ENCODE measurements around the gene SF3A2. TPM values are rescaled to one million over a fixed set of nuclear protein-coding genes. Genes with fewer than 3 reads are reported as not detected.

The SF3A2 gene
- total RNA-seq, 2 experiments from 2014 or later = 142 to 151 TPM

DNA sequence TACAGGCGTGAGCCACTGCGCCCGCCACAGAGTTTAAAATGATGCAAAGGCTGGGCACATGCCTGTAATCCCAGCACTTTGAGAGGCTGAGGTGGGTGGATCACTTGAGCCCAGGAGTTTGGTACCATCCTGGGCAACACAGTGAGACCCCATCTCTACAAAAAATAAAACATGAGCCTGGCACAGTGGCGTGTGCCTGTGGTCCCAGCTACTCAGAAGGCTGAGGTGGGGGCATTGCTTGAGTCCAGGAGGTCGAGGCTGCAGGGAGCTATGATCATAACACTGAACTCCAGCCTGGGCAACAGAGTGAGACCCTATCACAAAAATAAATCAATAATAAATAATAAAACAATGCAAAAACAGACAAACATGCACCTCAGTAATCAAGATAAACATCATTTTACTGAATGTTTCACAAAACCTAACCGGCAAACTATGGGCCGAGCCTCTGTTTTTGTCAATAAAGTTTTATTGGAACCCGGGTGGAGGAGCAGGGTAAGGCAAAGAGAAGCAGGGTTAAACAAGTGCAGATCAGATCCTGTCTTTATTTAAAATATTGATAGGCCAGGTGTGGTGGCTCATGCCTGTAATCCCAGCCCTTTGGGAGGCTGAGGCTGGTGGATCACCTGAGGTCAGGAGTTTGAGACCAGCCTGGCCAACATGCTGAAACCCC is 47.3 kb downstream of the SF3A2 start:
- DNase-seq = no peak
- CTCF ChIA-PET = interaction anchor here (0.6 to 1.7 kb wide), 3 partner anchors 10 to 681 kb away, joined by 4 to 5 read pairs (median 4); no protein-coding TSS in a partner anchor
- Mint-ChIP-seq H3K4me1 (peaks cover 24% of the 10 kb centered on the region), H3K4me3 (no peak overlapping the region), H3K36me3 (ENCODE audit: low read depth) (no peaks in the 10 kb centered on the region), H3K9me3 (no peaks in the 10 kb centered on the region), H3K27me3 (peaks cover 5% of the 10 kb centered on the region), H3K27ac (no peak overlapping the region)
- POLR2A ChIA-PET = no interaction called here

DNA sequence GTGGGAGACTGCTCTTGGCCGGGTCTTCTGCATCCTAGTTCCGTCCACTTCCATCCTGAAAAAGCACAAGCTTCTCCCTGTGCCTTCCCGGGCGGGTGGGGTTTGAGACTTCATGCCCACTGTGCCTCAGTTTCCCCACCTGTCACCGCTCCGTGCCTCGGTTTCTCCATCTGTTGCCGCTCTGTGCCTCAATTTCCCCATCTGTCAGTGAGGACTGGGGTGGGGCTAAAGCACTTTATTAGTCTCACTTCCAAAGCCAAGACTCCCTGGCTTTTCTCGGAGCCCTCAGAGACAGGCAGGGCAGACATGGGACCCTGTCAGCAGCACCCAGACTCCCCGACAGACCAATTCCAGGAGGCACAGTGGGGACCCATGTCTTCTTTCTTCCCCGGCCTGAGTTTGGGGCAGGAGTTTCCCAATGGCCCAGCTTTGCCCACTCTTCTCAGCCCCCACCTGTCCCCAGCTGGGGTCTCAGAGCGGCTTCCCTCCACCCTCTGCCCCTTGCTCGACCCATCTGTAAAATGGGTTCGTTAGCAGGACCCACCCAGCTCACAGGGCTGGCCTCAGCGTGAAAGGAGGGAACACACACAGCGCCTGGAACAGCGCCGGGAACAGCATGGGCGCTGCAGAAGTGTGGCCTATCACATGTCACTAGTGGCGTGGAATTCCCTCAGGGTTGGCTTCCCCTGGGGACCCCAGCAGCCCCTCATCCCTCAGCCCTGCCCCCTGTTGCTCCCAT is 49.9 kb downstream of the SF3A2 start:
- H3K4me3 Mint-ChIP-seq = no peak overlapping the region
- peaks cover 5% of the 10 kb centered on the region for H3K27me3 Mint-ChIP-seq
- no peak for DNase-seq
- H3K36me3 Mint-ChIP-seq (ENCODE audit: low read depth) = peaks cover 6% of the 10 kb centered on the region
- ChIA-PET POLR2A (interaction anchor here (0.9 kb wide), 1 partner anchor 13 kb away, joined by 3 read pairs; no protein-coding TSS in a partner anchor), CTCF (interaction anchor here (0.6 to 5.7 kb wide), 3 partner anchors 10 to 104 kb away, joined by 3 to 49 read pairs (median 5); no protein-coding TSS in a partner anchor)
- peaks cover 38% of the 10 kb centered on the region for H3K4me1 Mint-ChIP-seq
- H3K9me3 Mint-ChIP-seq = no peaks in the 10 kb centered on the region
- no peak overlapping the region for H3K27ac Mint-ChIP-seq

DNA sequence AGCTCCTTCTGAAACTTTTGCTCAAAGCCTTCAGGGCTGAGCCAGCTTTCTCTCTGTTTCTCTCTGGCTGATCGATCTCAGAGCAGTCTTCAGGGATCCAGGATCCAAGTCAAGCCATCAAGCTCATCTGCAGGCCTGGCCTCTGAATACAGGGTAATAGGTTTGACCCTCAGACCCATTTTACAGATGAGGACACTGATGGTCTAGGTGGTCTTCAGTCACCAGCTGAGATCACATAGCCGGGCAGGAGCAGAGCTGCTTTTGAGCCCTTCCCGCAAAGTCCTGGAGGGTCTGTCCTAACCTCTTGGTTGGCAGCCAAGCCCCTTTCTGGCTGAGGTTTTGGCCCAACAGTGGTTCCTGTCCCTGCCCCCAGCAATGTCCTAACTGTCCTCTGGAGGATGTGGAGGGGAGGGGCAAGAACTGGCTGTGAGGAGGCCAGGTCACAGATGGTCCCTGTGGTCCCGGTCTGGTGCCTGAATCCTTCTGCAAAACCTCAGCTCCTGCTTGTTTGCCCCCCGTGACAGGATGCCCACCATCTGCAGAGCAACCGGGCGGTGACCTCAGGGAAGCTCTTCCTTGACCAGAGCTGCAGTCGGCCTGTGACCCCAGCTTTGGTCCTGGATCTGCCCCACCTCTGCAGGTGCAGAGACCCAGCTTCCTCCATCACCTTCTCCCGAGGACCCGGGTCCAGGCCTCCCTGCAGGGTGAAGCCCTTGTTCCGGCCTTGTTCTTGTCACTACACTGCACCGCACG is 51.1 kb downstream of the SF3A2 start:
- DNase-seq = no peak
- Mint-ChIP-seq H3K4me1 (peaks cover 31% of the 10 kb centered on the region), H3K36me3 (ENCODE audit: low read depth) (peaks cover 10% of the 10 kb centered on the region), H3K9me3 (no peaks in the 10 kb centered on the region), H3K27me3 (peaks cover 2% of the 10 kb centered on the region), H3K4me3 (no peak overlapping the region), H3K27ac (peak overlapping the region; percentile 98)
- ChIA-PET POLR2A (interaction anchor here (0.9 kb wide), 1 partner anchor 14 kb away, joined by 3 read pairs; no protein-coding TSS in a partner anchor), CTCF (interaction anchor here (0.9 to 5.7 kb wide), 4 partner anchors 8 to 44 kb away, joined by 3 to 49 read pairs (median 6); no protein-coding TSS in a partner anchor)

DNA sequence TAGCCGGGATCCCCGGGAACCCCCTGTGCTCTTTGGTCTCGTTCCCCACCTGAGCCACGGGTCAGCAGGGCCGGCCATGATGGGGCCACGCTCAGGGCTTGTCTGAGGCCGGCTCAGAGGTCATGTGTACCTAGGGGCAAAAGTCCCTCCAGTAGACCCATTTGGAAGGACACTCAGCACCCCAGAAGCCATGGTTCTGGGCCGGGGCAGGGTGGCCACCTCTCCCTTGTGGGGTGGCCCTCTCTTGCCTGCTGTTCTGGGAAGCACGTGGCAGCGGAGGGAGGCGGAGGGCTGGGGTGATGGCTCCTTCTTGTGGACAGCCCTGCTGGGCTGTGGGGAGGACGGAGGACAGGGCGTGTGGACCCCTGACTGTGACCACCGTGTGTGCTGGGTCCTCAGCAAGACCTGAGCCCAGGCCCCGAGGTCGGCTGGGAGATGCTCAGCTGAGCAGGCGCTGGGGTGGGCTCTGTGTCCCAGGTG is 51.8 kb downstream of the SF3A2 start:
- Mint-ChIP-seq H3K4me1 (peaks cover 29% of the 10 kb centered on the region), H3K36me3 (ENCODE audit: low read depth) (peaks cover 15% of the 10 kb centered on the region), H3K27ac (peak overlapping the region; percentile 98), H3K9me3 (no peaks in the 10 kb centered on the region), H3K27me3 (no peaks in the 10 kb centered on the region), H3K4me3 (peak overlapping the region; percentile 84)
- no peak for DNase-seq
- POLR2A ChIA-PET = interaction anchor here (0.6 to 1.2 kb wide), 2 partner anchors 14 to 100 kb away, joined by 3 read pairs; no protein-coding TSS in a partner anchor
- CTCF ChIA-PET = interaction anchor here (0.6 to 5.7 kb wide), 6 partner anchors 8 to 190 kb away, joined by 3 to 49 read pairs (median 4); no protein-coding TSS in a partner anchor

DNA sequence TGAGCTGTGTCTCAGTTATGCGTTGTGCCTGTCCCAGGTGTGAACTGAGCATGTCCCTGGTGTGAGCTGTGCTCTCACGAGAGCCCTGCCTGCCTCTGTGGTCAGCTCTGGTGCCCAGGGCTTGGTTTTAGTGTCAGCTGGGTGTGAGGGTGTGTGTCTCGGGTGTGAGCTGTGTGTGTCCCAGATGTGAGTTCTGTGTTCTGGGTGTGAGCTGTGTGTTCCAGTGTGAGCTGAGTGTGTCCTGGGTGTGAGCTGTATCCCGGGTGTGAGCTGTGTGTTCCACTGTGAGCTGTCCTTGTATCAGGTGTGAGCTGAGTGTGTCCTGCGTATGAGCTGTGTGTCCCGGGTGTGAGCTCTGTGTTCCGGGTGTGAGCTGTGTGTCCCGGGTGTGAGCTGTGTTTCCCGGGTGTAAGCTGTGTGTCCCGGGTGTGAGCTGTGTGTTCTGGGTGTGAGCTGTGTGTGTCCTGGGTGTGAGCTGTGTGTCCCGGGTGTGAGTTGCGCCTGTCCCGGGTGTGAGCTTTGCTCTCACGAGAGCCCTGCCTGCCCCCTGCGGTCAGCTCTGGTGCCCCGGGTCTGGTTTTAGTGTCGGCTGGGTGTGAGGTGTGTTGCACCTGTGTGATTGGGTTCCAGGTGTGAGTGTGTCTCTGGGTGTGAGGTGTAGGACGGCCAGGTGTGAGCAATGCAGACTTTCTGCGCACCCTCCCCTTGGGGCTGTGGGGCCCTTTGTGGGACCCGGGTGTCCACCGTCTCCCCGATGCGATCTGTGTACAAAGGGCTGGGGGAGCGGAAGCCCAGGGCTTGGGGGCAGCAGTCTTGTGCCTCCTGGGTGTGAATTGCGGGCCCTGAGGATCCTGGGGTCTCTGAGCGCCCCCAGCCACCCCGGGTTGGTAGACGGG is 52.4 kb downstream of the SF3A2 start:
- Mint-ChIP-seq H3K4me1 (peaks cover 33% of the 10 kb centered on the region), H3K36me3 (ENCODE audit: low read depth) (peaks cover 20% of the 10 kb centered on the region), H3K27me3 (no peaks in the 10 kb centered on the region), H3K4me3 (peak overlapping the region; percentile 84), H3K9me3 (no peaks in the 10 kb centered on the region), H3K27ac (peak overlapping the region; percentile 98)
- ChIA-PET POLR2A (interaction anchor here (0.6 to 1.2 kb wide), 3 partner anchors 15 to 1793 kb away, joined by 3 read pairs; no protein-coding TSS in a partner anchor), CTCF (interaction anchor here (0.6 to 5.7 kb wide), 8 partner anchors 9 to 451 kb away, joined by 3 to 49 read pairs (median 4); partner anchors contain the start of gene PLEKHJ1)
- no peak for DNase-seq

DNA sequence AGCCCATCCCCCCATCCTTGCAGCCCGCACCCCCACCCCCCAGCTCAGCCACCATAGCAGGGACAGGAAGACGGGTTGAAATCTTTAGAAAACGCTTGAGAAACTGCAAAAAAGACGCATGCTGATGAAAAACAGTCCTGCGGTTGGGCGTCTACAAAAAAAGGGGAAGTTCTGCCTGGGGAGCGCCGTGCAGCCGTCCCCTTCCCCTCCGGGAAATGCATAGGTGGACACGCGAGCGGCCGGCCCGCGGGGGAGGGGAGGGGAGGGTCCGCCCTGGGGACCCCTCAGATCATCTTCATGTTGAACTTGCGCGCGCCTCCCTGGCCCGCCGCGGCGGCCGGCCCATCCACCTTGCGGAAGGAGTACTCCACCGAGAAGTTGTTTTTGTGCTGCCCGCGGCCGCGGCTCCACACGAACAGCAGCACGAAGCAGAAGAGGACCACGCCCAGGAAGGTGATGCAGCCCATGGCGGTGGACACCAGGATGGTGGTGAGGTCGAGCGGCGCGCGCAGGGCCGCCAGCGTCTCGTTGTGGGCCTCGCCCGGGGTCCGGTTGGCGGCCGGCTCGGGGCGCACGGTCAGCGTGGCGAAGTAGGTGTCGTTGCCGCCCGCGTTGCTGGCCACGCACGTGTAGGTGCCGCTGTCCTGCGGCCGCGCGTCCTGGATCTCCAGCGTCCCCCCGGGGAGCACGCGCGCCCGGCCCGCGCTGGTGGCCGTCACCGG is 53.3 kb downstream of the SF3A2 start:
- peaks cover 21% of the 10 kb centered on the region for H3K36me3 Mint-ChIP-seq (ENCODE audit: low read depth)
- peak; percentile 81 for DNase-seq
- ChIA-PET CTCF (interaction anchor here (1.0 to 5.7 kb wide), 3 partner anchors 8 to 54 kb away, joined by 3 to 49 read pairs (median 4); partner anchors contain the start of gene PLEKHJ1), POLR2A (interaction anchor here (0.6 to 1.2 kb wide), 2 partner anchors 16 to 1794 kb away, joined by 3 read pairs; no protein-coding TSS in a partner anchor)
- no peaks in the 10 kb centered on the region for H3K27me3 Mint-ChIP-seq
- peak overlapping the region; percentile 84 for H3K4me3 Mint-ChIP-seq
- peaks cover 36% of the 10 kb centered on the region for H3K4me1 Mint-ChIP-seq
- H3K9me3 Mint-ChIP-seq = no peaks in the 10 kb centered on the region
- H3K27ac Mint-ChIP-seq = peak overlapping the region; percentile 98

DNA sequence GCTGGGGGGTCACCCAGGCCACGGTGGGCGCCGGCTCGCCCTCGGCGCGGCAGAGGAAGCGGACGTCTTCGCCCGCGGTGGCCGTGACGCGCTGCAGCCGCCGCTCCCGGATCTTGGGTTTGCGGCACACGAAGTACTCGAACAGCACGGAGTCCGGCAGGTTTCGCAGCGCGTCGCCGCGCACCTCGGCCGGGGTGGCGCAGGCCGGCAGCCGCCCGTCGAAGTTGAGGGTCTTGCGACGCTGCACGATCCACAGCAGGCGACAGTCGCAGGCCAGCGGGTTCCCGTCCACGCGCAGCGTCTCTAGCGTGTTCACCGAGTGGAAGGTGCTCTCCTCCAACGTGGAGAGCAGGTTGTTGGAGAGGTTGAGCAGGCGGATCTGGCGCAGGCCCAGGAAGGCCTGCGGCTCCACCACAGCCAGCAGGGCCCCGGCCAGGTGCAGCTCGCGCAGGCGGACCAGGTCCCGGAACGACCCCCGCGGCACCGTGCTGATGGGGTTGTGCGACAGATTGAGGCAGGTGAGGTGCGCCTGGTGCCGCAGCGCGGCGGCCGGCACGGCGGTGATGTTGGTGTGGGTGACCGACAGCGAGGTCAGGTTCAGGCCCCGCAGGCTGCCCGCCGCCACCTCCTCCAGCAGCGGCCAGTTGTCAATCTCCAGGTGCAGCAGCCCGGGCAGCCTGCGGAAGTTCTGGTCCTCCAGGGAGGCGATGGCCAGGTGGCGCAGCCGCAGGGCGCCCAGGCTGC is 54.0 kb downstream of the SF3A2 start:
- ChIA-PET POLR2A (no interaction called here), CTCF (interaction anchor here (1.2 kb wide), 1 partner anchor 55 kb away, joined by 3 read pairs; no protein-coding TSS in a partner anchor)
- H3K9me3 Mint-ChIP-seq = no peaks in the 10 kb centered on the region
- H3K36me3 Mint-ChIP-seq (ENCODE audit: low read depth) = peaks cover 26% of the 10 kb centered on the region
- DNase-seq = no peak
- H3K4me3 Mint-ChIP-seq = peak overlapping the region; percentile 77
- peak overlapping the region; percentile 87 for H3K27ac Mint-ChIP-seq
- peaks cover 36% of the 10 kb centered on the region for H3K4me1 Mint-ChIP-seq
- no peaks in the 10 kb centered on the region for H3K27me3 Mint-ChIP-seq

DNA sequence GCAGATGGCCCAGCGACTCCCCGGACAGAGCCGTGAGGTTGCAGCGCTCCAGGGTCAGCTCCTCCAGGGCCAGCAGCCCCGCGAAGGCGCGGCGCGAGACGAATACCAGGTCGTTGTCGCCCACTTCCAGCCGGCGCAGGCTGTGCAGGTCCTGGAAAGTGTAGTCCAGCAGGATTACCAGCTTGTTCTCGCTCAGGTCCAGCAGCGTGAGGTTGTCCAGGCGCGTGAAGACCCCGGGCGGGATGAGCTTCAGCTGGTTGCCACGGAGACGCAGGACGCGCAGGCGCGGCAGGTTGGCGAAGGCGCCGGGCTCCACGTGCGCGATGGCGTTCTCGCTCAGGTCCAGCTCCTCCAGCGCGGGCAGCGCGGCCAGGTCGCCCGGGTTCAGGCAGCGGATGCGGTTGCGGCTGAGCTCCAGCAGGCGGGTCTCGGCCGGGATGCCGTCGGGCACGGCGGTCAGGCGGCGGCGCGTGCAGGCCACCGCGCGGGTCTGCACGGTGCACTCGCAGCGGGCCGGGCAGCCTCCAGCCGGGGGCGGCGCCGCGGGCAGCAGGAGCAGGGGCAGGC is 54.6 kb downstream of the SF3A2 start:
- H3K4me1 Mint-ChIP-seq = peaks cover 36% of the 10 kb centered on the region
- peak overlapping the region; percentile 77 for H3K4me3 Mint-ChIP-seq
- CTCF ChIA-PET = interaction anchor here (0.5 to 1.2 kb wide), 3 partner anchors 56 to 944 kb away, joined by 3 to 4 read pairs (median 3); no protein-coding TSS in a partner anchor
- H3K36me3 Mint-ChIP-seq (ENCODE audit: low read depth) = peaks cover 29% of the 10 kb centered on the region
- no peak overlapping the region for H3K27ac Mint-ChIP-seq
- DNase-seq = no peak
- POLR2A ChIA-PET = no interaction called here
- H3K9me3 Mint-ChIP-seq = no peaks in the 10 kb centered on the region
- no peaks in the 10 kb centered on the region for H3K27me3 Mint-ChIP-seq

DNA sequence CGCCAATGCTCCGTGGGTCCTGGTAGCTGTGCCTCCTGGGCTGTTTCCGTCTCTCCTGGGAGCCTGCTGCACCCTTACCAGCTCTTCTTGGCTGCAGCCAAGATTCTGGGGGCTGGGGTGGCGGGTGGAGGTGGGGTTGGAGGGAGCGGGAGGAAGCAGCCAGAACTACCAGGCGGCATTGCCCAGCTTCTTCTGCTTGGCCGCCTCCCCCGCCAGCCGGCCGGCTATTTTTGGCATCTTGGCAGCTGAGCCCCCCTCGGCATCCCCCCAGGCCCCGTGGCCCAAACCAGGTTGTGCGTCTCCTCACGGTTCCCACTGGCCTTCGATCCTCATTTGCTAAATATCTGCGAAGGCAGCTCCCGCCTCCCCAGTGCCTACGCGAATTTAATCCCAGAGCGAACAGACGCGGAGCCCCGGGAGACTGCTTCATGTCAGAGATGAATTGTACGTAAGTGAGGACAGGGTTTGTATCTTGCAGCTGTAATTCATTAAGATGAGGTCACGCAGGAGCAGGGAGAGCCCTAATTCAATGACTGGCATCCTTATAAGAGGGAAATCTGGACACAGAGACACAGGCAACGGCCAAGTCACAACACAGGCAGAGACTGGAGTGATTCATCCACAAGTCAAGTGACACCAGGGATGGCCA is 58.2 kb downstream of the SF3A2 start:
- Mint-ChIP-seq H3K4me3 (no peak overlapping the region), H3K27ac (no peak overlapping the region), H3K9me3 (no peaks in the 10 kb centered on the region), H3K4me1 (peaks cover 19% of the 10 kb centered on the region), H3K27me3 (no peaks in the 10 kb centered on the region), H3K36me3 (ENCODE audit: low read depth) (peaks cover 29% of the 10 kb centered on the region)
- no peak for DNase-seq
- ChIA-PET POLR2A (no interaction called here), CTCF (interaction anchor here (0.6 to 0.8 kb wide), 2 partner anchors 10 to 376 kb away, joined by 3 read pairs; no protein-coding TSS in a partner anchor)

DNA sequence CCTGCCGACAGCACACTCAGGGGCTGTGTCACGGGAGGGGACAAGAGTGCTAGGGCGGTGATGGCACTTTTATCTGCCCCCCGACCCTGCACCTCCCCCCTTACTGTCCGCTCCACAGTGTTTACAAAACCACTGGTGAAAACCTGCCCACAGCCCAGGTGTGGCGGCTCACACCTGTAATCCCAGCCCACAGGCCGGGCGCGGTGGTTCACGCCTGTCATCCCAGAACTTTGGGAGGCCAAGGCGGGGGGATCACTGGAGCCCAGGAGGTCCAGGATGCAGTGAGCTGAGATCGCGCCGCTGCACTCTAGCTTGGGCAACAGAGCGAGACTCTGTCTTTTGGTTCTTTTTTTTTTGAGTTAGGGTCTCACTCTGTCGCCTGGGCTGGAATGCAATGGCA is 59.5 kb downstream of the SF3A2 start:
- Mint-ChIP-seq H3K4me1 (peaks cover 12% of the 10 kb centered on the region), H3K27me3 (peaks cover under 1% of the 10 kb centered on the region), H3K27ac (no peak overlapping the region), H3K36me3 (ENCODE audit: low read depth) (peaks cover 22% of the 10 kb centered on the region), H3K4me3 (no peak overlapping the region), H3K9me3 (no peaks in the 10 kb centered on the region)
- POLR2A ChIA-PET = no interaction called here
- DNase-seq = no peak
- CTCF ChIA-PET = interaction anchor here (0.6 to 1.3 kb wide), 4 partner anchors 8 to 24 kb away, joined by 3 to 5 read pairs (median 4); no protein-coding TSS in a partner anchor
